Osteocyte (in vitro differentiated cells): ENCODE results near the gene ADAP1. TPM values are rescaled to one million over a fixed set of nuclear protein-coding genes. Genes with fewer than 3 reads are reported as not detected.
A peak's percentile ranks its signal among the peaks of the same experiment; 100 is the strongest.

Experiments
- DNase-seq: peaks from one replicate; pipeline ENCODE4 v3.0.0; 2021; ENCODE audit warnings: mixed read lengths; ENCODE audit not compliant: unreplicated experiment; ENCODE audit errors: extremely low spot score
- H3K27ac Mint-ChIP-seq: one replicate; pipeline ENCODE4 v1.8.0; 2021; ENCODE audit warnings: mild to moderate bottlenecking, mixed read lengths; ENCODE audit not compliant: unreplicated experiment
- H3K27me3 Mint-ChIP-seq: one replicate; pipeline ENCODE4 v1.8.0; 2021; ENCODE audit warnings: mixed read lengths; ENCODE audit not compliant: unreplicated experiment
- H3K36me3 Mint-ChIP-seq: one replicate; pipeline ENCODE4 v1.8.0; 2021; ENCODE audit warnings: mixed read lengths; ENCODE audit not compliant: unreplicated experiment
- H3K4me1 Mint-ChIP-seq: one replicate; pipeline ENCODE4 v1.8.0; 2021; ENCODE audit warnings: mixed read lengths; ENCODE audit not compliant: unreplicated experiment
- H3K4me3 Mint-ChIP-seq: one replicate; pipeline ENCODE4 v1.8.0; 2021; ENCODE audit warnings: mild to moderate bottlenecking, moderate library complexity, mixed read lengths; ENCODE audit not compliant: unreplicated experiment
- H3K9me3 Mint-ChIP-seq: one replicate; pipeline ENCODE4 v1.8.0; 2021; ENCODE audit warnings: mixed read lengths; ENCODE audit not compliant: unreplicated experiment
- total RNA-seq: library from RNA; stranded (reverse); gene quantifications from 2 replicates; pipeline ENCODE4 v1.2.1, GENCODE V29; 2021
- TF ChIP-seq, protein P1 (sequence below): fragments of 200-600 bp; sonication (generic); IDR thresholded peaks from 2 replicates; pipeline ENCODE4 v1.5.0; 2021; ENCODE audit warnings: antibody characterized with exemption, mild to moderate bottlenecking, moderate library complexity

ADAP1 gene
- total RNA-seq, 1 donor from 2014 or later, result 5.8 TPM

DNA sequence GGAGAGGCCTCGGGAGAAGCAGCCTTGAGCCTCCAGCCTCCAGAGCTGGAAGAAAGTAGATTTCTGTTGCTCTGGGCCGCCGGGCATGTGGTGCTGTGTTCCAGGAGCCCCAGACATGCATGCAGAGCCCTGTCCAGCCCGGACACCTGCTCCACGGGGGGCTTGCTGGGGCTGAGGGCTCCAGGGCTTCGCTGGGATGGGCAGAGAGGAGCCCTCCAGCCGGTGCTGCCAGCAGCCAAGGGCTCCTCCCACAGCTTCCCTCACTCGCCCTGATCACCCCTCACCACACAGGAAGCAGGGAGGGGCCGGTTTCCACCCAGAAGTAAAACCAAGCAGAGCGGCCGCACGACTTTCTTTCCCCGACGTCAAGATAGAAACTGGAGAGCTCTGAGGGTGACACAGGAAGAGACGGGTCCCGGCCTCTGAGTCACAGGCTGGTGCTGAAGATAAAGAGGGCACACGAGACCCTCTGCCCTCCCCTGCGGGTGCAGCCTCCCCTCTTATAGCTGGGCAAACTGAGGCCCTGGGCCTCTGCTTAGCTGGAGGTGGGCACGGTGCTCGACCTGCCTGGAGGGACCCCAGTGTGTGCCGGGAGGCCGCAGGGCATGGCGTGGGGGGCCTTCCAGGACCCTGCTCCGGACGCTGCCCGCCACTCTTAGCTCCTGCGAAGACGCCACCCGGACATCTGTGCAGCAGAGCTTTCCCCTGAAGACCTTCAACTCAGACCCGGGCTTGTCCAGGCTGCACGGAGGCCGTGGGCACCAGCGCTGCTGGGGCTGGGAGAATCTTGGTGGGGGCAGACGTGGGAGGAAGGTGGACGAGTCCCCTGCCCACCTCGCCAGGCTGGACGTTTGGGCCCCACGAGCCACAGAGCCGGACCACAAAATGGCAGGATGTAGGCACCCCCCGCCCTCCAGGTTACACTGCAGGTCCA lies 31.1 kb downstream of the ADAP1 start:
- no peak for DNase-seq
- Mint-ChIP-seq H3K9me3 (no peaks in the 10 kb centered on the region), H3K36me3 (no peaks in the 10 kb centered on the region), H3K4me3 (peak overlapping the region; percentile 26), H3K27ac (no peak overlapping the region), H3K4me1 (peaks cover 11% of the 10 kb centered on the region), H3K27me3 (no peaks in the 10 kb centered on the region)
- TF ChIP-seq, protein P1, sequence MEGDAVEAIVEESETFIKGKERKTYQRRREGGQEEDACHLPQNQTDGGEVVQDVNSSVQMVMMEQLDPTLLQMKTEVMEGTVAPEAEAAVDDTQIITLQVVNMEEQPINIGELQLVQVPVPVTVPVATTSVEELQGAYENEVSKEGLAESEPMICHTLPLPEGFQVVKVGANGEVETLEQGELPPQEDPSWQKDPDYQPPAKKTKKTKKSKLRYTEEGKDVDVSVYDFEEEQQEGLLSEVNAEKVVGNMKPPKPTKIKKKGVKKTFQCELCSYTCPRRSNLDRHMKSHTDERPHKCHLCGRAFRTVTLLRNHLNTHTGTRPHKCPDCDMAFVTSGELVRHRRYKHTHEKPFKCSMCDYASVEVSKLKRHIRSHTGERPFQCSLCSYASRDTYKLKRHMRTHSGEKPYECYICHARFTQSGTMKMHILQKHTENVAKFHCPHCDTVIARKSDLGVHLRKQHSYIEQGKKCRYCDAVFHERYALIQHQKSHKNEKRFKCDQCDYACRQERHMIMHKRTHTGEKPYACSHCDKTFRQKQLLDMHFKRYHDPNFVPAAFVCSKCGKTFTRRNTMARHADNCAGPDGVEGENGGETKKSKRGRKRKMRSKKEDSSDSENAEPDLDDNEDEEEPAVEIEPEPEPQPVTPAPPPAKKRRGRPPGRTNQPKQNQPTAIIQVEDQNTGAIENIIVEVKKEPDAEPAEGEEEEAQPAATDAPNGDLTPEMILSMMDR, result no peak

DNA sequence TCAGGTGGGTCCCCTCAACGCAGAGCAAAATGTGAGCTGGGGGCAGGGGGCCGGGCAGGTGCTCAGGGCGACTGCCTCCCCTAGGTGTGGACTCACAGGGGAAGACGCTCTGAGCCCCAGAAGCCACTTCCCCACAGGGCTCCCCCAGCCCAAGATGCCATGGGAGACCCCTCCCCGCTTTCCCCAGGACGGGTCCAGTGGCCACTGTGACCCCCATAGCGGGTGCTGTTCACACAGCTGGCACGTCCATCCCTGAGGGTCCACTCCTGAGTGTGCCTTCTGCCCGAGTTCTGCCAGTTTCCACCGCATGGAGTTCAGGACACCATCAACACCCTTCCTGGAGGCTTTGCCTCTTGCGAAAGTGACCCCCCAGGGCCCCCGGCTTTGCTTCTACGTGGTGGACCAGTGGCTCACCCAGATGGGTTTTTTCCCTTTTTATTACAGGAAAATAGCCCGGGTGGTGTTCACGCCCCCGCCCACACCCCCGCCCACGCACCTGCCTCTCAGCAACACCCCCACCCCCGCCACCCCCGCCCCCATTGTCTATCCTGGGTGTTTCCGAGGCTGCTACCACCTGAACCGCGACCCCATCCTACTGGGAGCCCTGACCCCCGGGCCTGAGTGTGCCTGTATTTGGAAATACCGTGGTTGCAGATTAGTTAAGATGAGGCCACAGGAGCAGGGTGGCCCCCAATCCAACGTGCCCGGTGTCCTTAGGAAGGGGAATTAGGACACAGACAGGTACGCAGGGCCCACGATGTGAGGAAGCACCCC lies 32.0 kb downstream of the ADAP1 start:
- Mint-ChIP-seq H3K27me3 (no peaks in the 10 kb centered on the region), H3K36me3 (no peaks in the 10 kb centered on the region), H3K27ac (no peak overlapping the region), H3K4me1 (peaks cover 11% of the 10 kb centered on the region), H3K4me3 (no peak overlapping the region), H3K9me3 (no peaks in the 10 kb centered on the region)
- TF ChIP-seq, protein P1, result no peak
- no peak for DNase-seq

DNA sequence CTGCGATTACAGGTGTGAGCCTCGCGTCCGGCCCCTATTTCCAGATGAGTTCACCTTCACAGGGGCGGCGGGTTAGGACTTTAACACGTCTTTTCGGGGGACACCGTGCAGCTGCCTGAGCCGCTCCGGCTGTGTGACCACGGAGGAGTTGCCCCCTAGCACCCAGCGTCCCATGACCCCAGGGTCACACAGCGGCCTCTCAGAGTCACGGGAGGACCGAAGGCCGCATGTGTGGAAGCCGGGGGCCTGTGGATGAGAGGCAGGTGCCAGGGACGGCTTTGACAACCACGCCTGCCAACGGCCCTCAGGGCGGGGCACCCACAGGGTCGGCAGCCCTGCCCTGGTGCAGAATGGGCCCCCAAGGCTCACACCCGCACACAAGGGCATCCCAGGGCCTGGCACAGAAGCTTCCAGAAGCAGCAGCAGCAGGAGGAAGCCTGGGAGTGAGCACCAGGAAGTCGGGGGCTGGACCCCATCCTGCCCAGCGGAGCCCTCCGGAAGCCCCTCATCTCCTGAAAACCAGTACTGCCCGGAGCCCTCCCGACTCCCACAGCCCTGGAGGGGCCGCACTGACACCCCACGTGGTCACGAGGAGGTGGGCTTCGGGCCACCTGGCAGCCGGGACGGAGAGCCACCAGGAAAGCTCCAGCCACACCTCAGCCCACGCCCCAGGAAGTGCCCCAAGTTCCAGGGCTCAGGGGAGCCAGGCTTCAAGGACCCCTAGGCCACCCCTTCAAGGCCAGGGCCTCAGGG lies 32.7 kb downstream of the ADAP1 start:
- TF ChIP-seq, protein P1, result no peak
- Mint-ChIP-seq H3K9me3 (no peaks in the 10 kb centered on the region), H3K4me1 (peaks cover 11% of the 10 kb centered on the region), H3K27ac (no peak overlapping the region), H3K4me3 (no peak overlapping the region), H3K27me3 (no peaks in the 10 kb centered on the region), H3K36me3 (no peaks in the 10 kb centered on the region)
- peak; percentile 80 for DNase-seq

DNA sequence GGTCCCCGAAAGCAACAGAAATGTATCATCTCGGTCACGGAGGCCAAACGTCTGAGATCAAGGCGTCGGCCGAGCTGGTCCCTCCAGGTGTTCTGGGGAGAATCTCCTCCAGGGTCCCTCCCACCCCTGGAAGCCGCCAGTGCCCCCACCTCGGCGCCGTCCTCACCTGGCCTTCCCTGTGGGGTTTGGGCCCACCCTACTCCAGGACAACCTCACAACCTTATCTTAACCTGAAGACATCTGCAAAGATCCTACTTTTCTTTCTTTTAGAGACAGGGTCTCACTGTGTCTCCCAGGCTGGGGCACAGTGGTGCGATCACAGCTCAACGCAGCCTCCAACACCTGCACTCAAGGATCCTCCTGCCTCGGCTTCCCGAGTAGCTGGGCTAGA lies 33.4 kb downstream of the ADAP1 start:
- H3K27ac Mint-ChIP-seq, result no peak overlapping the region
- no peaks in the 10 kb centered on the region for H3K36me3 Mint-ChIP-seq
- peaks cover 17% of the 10 kb centered on the region for H3K4me1 Mint-ChIP-seq
- H3K27me3 Mint-ChIP-seq, result no peaks in the 10 kb centered on the region
- H3K9me3 Mint-ChIP-seq, result no peaks in the 10 kb centered on the region
- peak; percentile 76 for DNase-seq
- H3K4me3 Mint-ChIP-seq, result no peak overlapping the region
- TF ChIP-seq, protein P1, result no peak
